Left ventricle myocardium inferior (tissue), 1 donor: ENCODE data around the gene HM13. TPM values are rescaled to one million over a fixed set of nuclear protein-coding genes. Genes with fewer than 3 reads are reported as not detected.
"Not testable (repeated sequence)": the region's sequence is repeated elsewhere in the genome, so short reads cannot be mapped to it uniquely, and the experiment has no call there.

Experiments
- DNase-seq: peaks from one replicate; pipeline ENCODE4 v3.0.0-alpha.2; 2020
- H3K27ac ChIP-seq: fragments of 200-600 bp; replicated peaks from 2 replicates; pipeline ENCODE4 v1.8.0; 2021
- H3K27me3 ChIP-seq: fragments of 200-600 bp; 2 replicates; pipeline ENCODE4 v1.8.0; 2021; ENCODE audit warnings: low read depth
- H3K36me3 ChIP-seq: fragments of 200-600 bp; 2 replicates; pipeline ENCODE4 v1.8.0; 2021
- H3K4me1 ChIP-seq: fragments of 200-600 bp; 2 replicates; pipeline ENCODE4 v1.8.0; 2021
- H3K4me3 ChIP-seq: fragments of 200-600 bp; 2 replicates; pipeline ENCODE4 v1.8.0; 2021; ENCODE audit warnings: mild to moderate bottlenecking, moderate library complexity
- H3K9me3 ChIP-seq: fragments of 200-600 bp; replicated peaks from 2 replicates; pipeline ENCODE4 v1.8.0; 2021
- CTCF ChIP-seq: fragments of 200-600 bp; IDR thresholded peaks from 2 replicates; pipeline ENCODE4 v1.8.0; 2021; ENCODE audit warnings: antibody characterized with exemption, mild to moderate bottlenecking, borderline replicate concordance
- intact Hi-C: fragments of 100-400 bp; cut with micrococcal nuclease; formaldehyde crosslinking; loops from one replicate; pipeline ENCODE4 v1.11.0; 2022
- total RNA-seq: library from RNA; stranded (reverse); fragmentation: NEBNext Ultra II Directional; extraction: Animal tissue kit (Norgen Biotek cat#: 25700); gene quantifications from one replicate; pipeline ENCODE4 v1.2.1, GENCODE V29; 2021
- donor health status: DM: no; HTN: yes; CAD: no; lungs with severe emphysema.

Gene HM13
- total RNA-seq, 1 donor from 2014 or later: 39.0 TPM

GRCh38 chr20:31576751-31577150 is 62.5 kb downstream of the HM13 start:
- H3K9me3 ChIP-seq: peaks cover 3% of the 10 kb centered on the region
- no peak for DNase-seq
- H3K4me1 ChIP-seq: peaks cover 22% of the 10 kb centered on the region
- no peak for TF ChIP-seq CTCF
- intact Hi-C loops: no loop called here
- H3K27ac ChIP-seq: no peak overlapping the region
- no peaks in the 10 kb centered on the region for H3K36me3 ChIP-seq
- no peaks in the 10 kb centered on the region for H3K27me3 ChIP-seq
- H3K4me3 ChIP-seq: no peak overlapping the region

- H3K9me3 ChIP-seq: peaks cover 3% of the 10 kb centered on the region
- H3K36me3 ChIP-seq: no peaks in the 10 kb centered on the region
- DNase-seq: no peak
- H3K27me3 ChIP-seq: no peaks in the 10 kb centered on the region
- H3K4me1 ChIP-seq: peaks cover 17% of the 10 kb centered on the region
- H3K4me3 ChIP-seq: no peak overlapping the region
- TF ChIP-seq CTCF: no peak
- intact Hi-C loops: no loop called here
- no peak overlapping the region for H3K27ac ChIP-seq
Measured at GRCh38 chr20:31577194-31577593, 63.0 kb downstream of the HM13 start.

GRCh38 chr20:31578448-31579138 is 64.4 kb downstream of the HM13 start:
- Histone ChIP-seq H3K4me3 (no peak overlapping the region), H3K4me1 (peaks cover 8% of the 10 kb centered on the region), H3K27ac (no peak overlapping the region), H3K27me3 (no peaks in the 10 kb centered on the region), H3K9me3 (peaks cover 3% of the 10 kb centered on the region), H3K36me3 (no peaks in the 10 kb centered on the region)
- TF ChIP-seq CTCF: no peak
- DNase-seq: no peak
- intact Hi-C loops: no loop called here

- no peak for DNase-seq
- Histone ChIP-seq H3K27me3 (no peaks in the 10 kb centered on the region), H3K4me1 (peaks cover 1% of the 10 kb centered on the region), H3K27ac (no peak overlapping the region), H3K4me3 (no peak overlapping the region), H3K9me3 (peaks cover 3% of the 10 kb centered on the region), H3K36me3 (no peaks in the 10 kb centered on the region)
- intact Hi-C loops: no loop called here
- TF ChIP-seq CTCF: no peak
Measured at GRCh38 chr20:31579245-31579644, 65.0 kb downstream of the HM13 start.

GRCh38 chr20:31579941-31580651 is 65.9 kb downstream of the HM13 start:
- H3K27me3 ChIP-seq, H3K36me3 ChIP-seq, H3K27ac ChIP-seq, H3K9me3 ChIP-seq, DNase-seq, intact Hi-C loops, H3K4me1 ChIP-seq, H3K4me3 ChIP-seq: not testable (repeated sequence)

GRCh38 chr20:31580706-31581105 is 66.5 kb downstream of the HM13 start:
- Histone ChIP-seq H3K9me3 (peaks cover 3% of the 10 kb centered on the region), H3K4me3 (no peak overlapping the region), H3K27me3 (no peaks in the 10 kb centered on the region), H3K4me1 (no peaks in the 10 kb centered on the region), H3K27ac (no peak overlapping the region), H3K36me3 (no peaks in the 10 kb centered on the region)
- DNase-seq: no peak
- no peak for TF ChIP-seq CTCF
- intact Hi-C loops: no loop called here
